ENCODE data around the gene ARG1. TPM values are rescaled to one million over a fixed set of nuclear protein-coding genes. Genes with fewer than 3 reads are reported as not detected.

ARG1 gene
- total RNA-seq, 4 donors from 2014 or later, result not detected

DNA sequence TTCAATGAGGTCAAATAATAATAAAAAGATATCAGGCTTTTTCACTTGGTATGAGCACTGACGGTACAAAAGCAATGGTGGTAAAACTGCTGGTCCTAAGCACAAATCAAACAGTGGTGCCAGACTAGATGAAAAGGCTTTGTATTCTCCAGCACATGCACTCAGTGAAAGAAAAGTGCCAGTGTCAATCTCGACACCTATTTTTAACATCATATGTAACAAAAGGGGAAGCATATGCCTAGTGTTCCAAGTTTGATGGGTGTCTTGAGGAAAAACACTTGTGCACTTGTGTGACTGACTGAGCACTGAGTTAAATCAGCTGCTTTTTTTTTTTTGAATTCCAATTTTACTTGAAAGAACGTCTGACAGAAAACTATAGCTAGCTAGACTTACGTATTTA, 27.7 kb downstream of the ARG1 start:
- peaks cover 3 to 98% (median 9%) of the 10 kb centered on the region in 3 donors for H3K36me3 ChIP-seq
- WGBS, 2 donors, result 67 to 71% methylated on average over 4 of the region's 4 CpGs

DNA sequence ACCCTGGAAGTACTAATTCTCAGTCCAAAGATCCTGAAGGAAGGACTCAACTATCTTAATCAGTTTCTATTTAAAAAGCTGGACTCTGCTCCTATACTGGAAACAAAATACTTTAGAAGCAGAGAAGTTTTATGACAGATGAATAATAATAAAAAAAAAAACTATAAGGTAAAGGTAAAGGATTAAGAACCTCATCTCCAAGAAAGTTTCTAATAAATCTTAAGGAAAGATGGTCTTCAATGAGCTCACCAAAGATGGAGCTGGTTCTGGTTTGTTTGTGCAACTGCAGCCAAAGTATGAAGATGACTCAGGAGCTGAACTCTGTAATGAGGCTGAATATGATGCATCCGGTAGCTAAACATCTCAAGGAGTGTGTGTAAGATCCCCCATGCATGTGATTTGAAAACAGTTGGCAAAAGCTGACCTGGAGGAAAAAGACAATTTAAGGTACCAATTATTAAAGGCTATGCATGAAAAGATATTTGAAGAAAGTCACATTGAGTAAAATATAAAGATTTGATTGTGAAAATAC, 29.8 kb downstream of the ARG1 start:
- Histone ChIP-seq H3K27me3 (no peaks in the 10 kb centered on the region), H3K9me3 (no peaks in the 10 kb centered on the region), H3K27ac (no peak overlapping the region), H3K36me3 (peaks cover 3 to 99% (median 18%) of the 10 kb centered on the region in 3 donors), H3K4me1 (no peaks in the 10 kb centered on the region), H3K4me3 (no peak overlapping the region)
- 56 to 67% methylated on average over 1 of the region's 1 CpG for WGBS, 2 donors
- TF ChIP-seq, protein P1, sequence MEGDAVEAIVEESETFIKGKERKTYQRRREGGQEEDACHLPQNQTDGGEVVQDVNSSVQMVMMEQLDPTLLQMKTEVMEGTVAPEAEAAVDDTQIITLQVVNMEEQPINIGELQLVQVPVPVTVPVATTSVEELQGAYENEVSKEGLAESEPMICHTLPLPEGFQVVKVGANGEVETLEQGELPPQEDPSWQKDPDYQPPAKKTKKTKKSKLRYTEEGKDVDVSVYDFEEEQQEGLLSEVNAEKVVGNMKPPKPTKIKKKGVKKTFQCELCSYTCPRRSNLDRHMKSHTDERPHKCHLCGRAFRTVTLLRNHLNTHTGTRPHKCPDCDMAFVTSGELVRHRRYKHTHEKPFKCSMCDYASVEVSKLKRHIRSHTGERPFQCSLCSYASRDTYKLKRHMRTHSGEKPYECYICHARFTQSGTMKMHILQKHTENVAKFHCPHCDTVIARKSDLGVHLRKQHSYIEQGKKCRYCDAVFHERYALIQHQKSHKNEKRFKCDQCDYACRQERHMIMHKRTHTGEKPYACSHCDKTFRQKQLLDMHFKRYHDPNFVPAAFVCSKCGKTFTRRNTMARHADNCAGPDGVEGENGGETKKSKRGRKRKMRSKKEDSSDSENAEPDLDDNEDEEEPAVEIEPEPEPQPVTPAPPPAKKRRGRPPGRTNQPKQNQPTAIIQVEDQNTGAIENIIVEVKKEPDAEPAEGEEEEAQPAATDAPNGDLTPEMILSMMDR (IDR thresholded peaks at IDR 0.05), result no peak
- TF ChIP-seq EP300 (IDR thresholded peaks at IDR 0.05) (no peak), POLR2A (IDR thresholded peaks at IDR 0.05) (no peak)
- no peak for DNase-seq (ENCODE audit: low spot score in 2 of 2)

More for the DNA sequence above, 27.7 kb downstream of the ARG1 start:
- Histone ChIP-seq H3K9me3 (no peaks in the 10 kb centered on the region), H3K27ac (no peak overlapping the region), H3K4me1 (no peaks in the 10 kb centered on the region), H3K27me3 (no peaks in the 10 kb centered on the region), H3K4me3 (no peak overlapping the region)
- no peak for DNase-seq (ENCODE audit: low spot score in 2 of 2)
- TF ChIP-seq, protein P1 (IDR thresholded peaks at IDR 0.05), result no peak
- TF ChIP-seq EP300 (IDR thresholded peaks at IDR 0.05) (no peak), POLR2A (IDR thresholded peaks at IDR 0.05) (no peak)

DNA sequence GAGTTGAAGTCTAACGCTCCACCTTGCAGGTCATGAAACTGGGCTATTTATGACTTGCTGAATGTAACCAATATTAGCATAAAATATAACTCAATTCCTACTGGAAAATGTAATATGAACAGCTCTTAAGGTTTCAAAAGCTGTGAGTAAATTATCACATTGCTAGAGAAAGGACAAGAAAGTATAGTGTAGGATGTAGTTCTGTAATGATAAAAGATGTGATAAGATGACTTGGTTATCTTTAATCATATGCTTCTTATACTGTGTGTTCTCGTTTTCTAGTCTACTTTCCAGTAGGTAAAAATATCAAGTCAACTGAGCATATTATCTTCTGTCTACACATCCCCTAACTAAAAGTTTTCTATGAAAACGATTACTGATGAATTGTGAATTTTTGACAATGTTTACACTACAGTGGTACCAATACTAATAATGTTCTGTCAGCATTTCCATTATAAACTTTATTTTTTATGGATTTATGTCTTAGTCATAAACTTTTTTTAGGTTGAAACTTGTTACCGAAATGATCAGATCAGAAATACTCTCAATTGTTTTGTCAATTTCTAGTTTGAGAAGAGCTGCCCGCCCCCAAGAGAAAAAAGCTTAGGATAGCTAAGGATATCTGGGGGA, 40.4 kb downstream of the ARG1 start:
- no peak for TF ChIP-seq EP300 (IDR thresholded peaks at IDR 0.05)
- TF ChIP-seq POLR2A (IDR thresholded peaks at IDR 0.05), result no peak
- TF ChIP-seq, protein P1 (IDR thresholded peaks at IDR 0.05), result no peak
- no peaks in the 10 kb centered on the region for H3K9me3 ChIP-seq
- no peak overlapping the region for H3K27ac ChIP-seq
- peaks cover 0 to 83% (median 11%) of the 10 kb centered on the region in 3 donors for H3K36me3 ChIP-seq
- no peaks in the 10 kb centered on the region for H3K4me1 ChIP-seq
- DNase-seq (ENCODE audit: low spot score in 2 of 2), result no peak
- WGBS, 2 donors, result 90% methylated on average over 5 of the region's 5 CpGs
- no peaks in the 10 kb centered on the region for H3K27me3 ChIP-seq
- no peak overlapping the region for H3K4me3 ChIP-seq

DNA sequence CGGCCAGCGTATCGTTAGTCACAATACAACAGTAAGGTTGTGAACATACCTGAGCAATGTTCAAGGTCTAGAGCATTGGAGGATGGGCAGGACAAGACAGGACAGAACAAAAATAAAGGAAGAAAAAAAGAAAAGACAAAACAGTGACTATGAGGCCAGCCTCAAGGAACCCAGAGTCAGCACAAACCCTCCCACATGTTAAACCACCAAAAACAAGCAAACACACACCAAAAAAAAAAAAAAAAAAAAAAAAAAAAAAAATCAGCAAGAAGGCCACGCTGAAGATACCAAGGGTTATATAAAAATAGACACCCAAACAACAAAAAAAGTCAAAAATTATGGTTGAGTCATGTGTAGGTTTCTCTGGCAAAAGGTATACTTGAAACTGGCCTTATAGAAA, 42.2 kb downstream of the ARG1 start:
- Histone ChIP-seq H3K9me3 (no peaks in the 10 kb centered on the region), H3K36me3 (peaks cover 2 to 83% (median 14%) of the 10 kb centered on the region in 3 donors), H3K27ac (no peak overlapping the region), H3K4me3 (no peak overlapping the region), H3K27me3 (no peaks in the 10 kb centered on the region), H3K4me1 (no peaks in the 10 kb centered on the region)
- no peak for DNase-seq (ENCODE audit: low spot score in 2 of 2)
- no peak for TF ChIP-seq EP300 (IDR thresholded peaks at IDR 0.05)
- no peak for TF ChIP-seq POLR2A (IDR thresholded peaks at IDR 0.05)
- TF ChIP-seq, protein P1 (IDR thresholded peaks at IDR 0.05), result no peak
- 95 to 96% methylated on average over 4 of the region's 4 CpGs for WGBS, 2 donors

Data from tibial nerve (tissue), 4 donors.